GM06990 (cell line): ENCODE data around the gene OR2L8.

Experiments
- DNase-seq: peaks from one replicate; pipeline ENCODE4 v3.0.0-alpha.2; 2011; ENCODE audit not compliant: insufficient read length; ENCODE audit errors: extremely low read depth
- H3K27me3 ChIP-seq: replicated peaks from 2 replicates; pipeline ENCODE4 v1.6.0; 2011; ENCODE audit warnings: low read length; ENCODE audit not compliant: control insufficient read depth, insufficient read depth
- H3K36me3 ChIP-seq: 2 replicates; pipeline ENCODE4 v1.5.1; 2011; ENCODE audit warnings: low read length; ENCODE audit not compliant: control insufficient read depth, insufficient read depth
- H3K4me3 ChIP-seq: replicated peaks from 2 replicates; pipeline ENCODE4 v1.5.1; 2011; ENCODE audit warnings: low read depth, mild to moderate bottlenecking, control low read depth, low read length
- CTCF ChIP-seq: IDR thresholded peaks from 2 replicates; pipeline ENCODE4 v1.5.1; 2011; ENCODE audit warnings: low read length, control low read depth, mild to moderate bottlenecking, inconsistent platforms; ENCODE audit not compliant: insufficient read depth, poor library complexity, severe bottlenecking

OR2L8 gene

DNA sequence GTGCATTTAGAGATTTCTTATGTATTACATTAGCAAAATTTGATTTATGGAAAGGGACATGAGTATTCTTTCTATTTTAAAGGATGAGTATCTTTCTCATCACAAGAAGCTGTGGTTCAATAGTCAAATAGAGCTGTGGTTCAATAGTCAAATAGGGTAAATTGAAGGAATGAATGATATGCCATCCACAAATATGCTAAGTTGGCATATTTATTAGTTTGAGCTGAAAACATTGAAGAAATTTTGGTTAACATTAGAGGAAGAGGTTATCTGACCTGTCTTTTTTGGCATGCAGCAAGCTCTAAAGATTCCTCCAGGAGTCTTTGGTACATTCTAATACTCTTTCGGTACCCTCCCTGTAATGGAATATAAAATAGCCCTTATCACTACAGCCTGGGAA is 4.8 kb downstream of the OR2L8 start:
- Histone ChIP-seq H3K4me3 (no peak overlapping the region), H3K27me3 (no peaks in the 10 kb centered on the region), H3K36me3 (no peaks in the 10 kb centered on the region)
- DNase-seq, result no peak
- TF ChIP-seq CTCF, result no peak

DNA sequence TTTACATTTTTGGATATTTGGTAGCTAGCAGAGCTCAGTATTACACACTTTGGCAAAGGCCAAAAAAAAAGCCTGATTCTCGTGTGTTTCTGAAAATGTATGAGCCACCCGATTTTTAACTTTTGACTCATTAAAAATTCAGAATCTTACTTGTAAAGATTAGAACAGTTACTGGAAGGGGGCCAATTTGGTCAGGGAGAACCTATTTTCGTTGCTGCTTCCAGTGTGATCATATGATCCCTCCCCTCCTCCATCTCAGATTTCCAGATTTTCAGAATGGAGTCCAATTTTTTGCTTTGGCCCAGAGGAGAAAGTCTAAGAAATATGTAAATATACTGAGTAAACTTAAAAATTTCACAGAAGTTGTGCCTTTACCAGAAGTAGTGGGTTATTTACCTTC is 13.1 kb downstream of the OR2L8 start:
- Histone ChIP-seq H3K27me3 (no peaks in the 10 kb centered on the region), H3K4me3 (no peak overlapping the region), H3K36me3 (no peaks in the 10 kb centered on the region)
- no peak for TF ChIP-seq CTCF
- DNase-seq, result no peak

GRCh38 chr1:247962911-247963588 is 14.4 kb downstream of the OR2L8 start:
- Histone ChIP-seq H3K4me3 (no peak overlapping the region), H3K27me3 (no peaks in the 10 kb centered on the region), H3K36me3 (no peaks in the 10 kb centered on the region)
- no peak for DNase-seq
- no peak for TF ChIP-seq CTCF

DNA sequence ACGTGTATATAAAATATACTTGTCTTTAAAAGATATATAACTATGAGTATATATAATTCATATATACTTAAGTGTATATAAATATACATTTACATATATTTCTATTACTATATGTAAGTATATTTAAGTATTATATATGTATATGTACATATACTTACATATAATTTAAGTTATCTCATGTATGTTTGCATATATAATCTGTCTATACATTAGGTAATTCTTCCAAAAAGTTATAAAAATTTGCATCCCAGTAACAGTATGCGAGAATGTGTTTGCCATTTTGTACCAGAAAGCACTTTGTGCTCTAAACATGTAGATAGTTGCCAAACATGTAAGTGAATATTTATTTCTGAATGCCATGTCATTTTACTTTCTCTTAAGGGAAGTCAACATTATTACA is 16.3 kb downstream of the OR2L8 start, which contains the start of gene OR2AK2:
OR2AK2 (plus strand) TSS at position 301 of the 400 bp plus-strand sequence. CDS start 144 bp downstream, outside the sequence.
- Histone ChIP-seq H3K27me3 (no peaks in the 10 kb centered on the region), H3K36me3 (no peaks in the 10 kb centered on the region), H3K4me3 (no peak within 1 kb of the TSS)
- no peak for TF ChIP-seq CTCF
- DNase-seq, result no peak

DNA sequence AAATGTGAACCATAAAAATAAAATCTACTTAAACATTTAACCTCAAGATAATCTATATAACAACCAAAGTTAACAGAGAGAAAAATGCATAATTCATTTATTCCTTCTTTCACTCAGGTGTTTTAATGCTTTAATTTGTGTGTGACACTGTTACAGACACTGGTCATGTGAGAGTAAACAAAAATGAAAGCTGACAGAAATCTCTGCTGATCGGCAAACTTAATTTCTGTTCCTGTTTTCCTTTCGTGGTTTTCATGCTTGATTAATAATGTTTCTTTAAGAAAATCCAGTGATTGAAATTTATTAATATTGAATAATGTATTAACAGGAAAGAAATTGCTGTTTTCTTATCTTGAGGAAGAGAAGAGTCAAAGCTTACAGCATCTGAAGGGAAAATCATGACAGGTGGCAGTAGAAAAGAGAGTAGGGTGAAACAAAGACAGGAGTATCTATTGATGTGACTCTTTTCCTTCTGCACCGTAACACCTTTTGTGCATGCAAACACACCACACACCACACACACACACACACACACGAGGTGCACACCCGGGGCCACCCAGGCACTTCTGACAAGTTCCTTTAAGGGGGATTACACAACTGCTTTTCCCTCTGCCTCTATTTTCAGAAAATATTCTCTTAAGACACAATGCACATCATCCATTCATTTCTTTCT is 18.0 kb downstream of the OR2L8 start:
- Histone ChIP-seq H3K27me3 (no peaks in the 10 kb centered on the region), H3K36me3 (no peaks in the 10 kb centered on the region), H3K4me3 (no peak overlapping the region)
- DNase-seq, result peak; percentile 33
- TF ChIP-seq CTCF, result no peak

DNA sequence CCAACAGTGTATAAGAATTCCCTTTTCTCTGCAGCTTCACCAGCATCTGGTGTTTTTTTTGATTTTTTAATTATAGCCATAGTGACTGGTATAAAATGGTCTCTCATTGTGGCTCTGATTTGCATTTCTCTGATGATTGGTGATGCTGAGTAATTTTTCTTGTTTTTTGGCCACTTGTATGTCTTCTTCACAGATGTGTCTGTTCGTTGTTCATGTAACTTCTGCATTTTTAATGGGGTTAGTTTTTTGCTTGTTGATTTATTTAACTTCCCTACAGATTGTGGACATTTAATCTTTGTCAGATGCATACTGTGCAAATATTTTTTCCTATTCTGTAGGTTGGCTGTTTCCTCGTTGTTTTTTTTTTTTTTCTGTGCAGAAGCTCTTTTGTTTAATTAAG is 44.3 kb downstream of the OR2L8 start:
- H3K36me3 ChIP-seq, result no peaks in the 10 kb centered on the region
- DNase-seq, result no peak
- H3K27me3 ChIP-seq, result no peaks in the 10 kb centered on the region
- H3K4me3 ChIP-seq, result no peak overlapping the region
- TF ChIP-seq CTCF, result no peak
